ENCODE measurements around the gene PRKCA.
"Not testable (repeated sequence)": the region's sequence is repeated elsewhere in the genome, so short reads cannot be mapped to it uniquely, and the experiment has no call there.

Gene PRKCA

DNA sequence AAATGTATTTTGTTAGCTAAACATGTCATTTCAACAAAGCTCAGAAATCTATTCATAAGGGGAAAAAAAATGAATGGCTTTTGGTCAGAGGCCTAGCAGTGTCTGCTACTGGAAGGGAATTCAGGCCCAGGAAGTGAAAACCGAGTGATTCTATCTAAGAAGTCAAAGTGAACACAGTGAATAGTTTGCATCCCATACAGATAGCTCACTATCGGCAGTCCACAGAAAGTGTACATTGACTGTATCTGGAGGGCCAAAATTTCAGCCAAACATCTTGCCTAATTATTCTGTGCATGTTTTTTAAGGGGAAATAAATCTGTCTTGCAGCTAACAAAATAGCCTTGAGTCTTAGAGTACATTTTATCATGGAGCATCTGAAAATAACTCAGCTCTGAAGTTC lies 318.1 kb downstream of the PRKCA start (continued):
- TF ChIP-seq ZC3H10 (CRISPR knock-in tag; IDR thresholded peaks at IDR 0.05) (no peak), ZNF70 (CRISPR knock-in tag; IDR thresholded peaks at IDR 0.05) (no peak), ZNF8 (CRISPR knock-in tag; IDR thresholded peaks at IDR 0.05) (no peak), CSDC2 (CRISPR knock-in tag; IDR thresholded peaks at IDR 0.05) (no peak), ZFP3 (CRISPR knock-in tag; IDR thresholded peaks at IDR 0.05) (no peak), OSR1 (CRISPR knock-in tag; IDR thresholded peaks at IDR 0.05) (no peak), ZNF565 (CRISPR knock-in tag; conservative IDR thresholded peaks at IDR 0.05; ENCODE audit: low read depth) (no peak), GLIS3 (CRISPR knock-in tag; IDR thresholded peaks at IDR 0.05) (no peak)
- TF ChIP-seq, protein P1, sequence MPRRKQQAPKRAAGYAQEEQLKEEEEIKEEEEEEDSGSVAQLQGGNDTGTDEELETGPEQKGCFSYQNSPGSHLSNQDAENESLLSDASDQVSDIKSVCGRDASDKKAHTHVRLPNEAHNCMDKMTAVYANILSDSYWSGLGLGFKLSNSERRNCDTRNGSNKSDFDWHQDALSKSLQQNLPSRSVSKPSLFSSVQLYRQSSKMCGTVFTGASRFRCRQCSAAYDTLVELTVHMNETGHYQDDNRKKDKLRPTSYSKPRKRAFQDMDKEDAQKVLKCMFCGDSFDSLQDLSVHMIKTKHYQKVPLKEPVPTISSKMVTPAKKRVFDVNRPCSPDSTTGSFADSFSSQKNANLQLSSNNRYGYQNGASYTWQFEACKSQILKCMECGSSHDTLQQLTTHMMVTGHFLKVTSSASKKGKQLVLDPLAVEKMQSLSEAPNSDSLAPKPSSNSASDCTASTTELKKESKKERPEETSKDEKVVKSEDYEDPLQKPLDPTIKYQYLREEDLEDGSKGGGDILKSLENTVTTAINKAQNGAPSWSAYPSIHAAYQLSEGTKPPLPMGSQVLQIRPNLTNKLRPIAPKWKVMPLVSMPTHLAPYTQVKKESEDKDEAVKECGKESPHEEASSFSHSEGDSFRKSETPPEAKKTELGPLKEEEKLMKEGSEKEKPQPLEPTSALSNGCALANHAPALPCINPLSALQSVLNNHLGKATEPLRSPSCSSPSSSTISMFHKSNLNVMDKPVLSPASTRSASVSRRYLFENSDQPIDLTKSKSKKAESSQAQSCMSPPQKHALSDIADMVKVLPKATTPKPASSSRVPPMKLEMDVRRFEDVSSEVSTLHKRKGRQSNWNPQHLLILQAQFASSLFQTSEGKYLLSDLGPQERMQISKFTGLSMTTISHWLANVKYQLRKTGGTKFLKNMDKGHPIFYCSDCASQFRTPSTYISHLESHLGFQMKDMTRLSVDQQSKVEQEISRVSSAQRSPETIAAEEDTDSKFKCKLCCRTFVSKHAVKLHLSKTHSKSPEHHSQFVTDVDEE (CRISPR knock-in tag; IDR thresholded peaks at IDR 0.05) = no peak
- TF ChIP-seq, protein P2, sequence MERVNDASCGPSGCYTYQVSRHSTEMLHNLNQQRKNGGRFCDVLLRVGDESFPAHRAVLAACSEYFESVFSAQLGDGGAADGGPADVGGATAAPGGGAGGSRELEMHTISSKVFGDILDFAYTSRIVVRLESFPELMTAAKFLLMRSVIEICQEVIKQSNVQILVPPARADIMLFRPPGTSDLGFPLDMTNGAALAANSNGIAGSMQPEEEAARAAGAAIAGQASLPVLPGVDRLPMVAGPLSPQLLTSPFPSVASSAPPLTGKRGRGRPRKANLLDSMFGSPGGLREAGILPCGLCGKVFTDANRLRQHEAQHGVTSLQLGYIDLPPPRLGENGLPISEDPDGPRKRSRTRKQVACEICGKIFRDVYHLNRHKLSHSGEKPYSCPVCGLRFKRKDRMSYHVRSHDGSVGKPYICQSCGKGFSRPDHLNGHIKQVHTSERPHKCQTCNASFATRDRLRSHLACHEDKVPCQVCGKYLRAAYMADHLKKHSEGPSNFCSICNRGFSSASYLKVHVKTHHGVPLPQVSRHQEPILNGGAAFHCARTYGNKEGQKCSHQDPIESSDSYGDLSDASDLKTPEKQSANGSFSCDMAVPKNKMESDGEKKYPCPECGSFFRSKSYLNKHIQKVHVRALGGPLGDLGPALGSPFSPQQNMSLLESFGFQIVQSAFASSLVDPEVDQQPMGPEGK (CRISPR knock-in tag; IDR thresholded peaks at IDR 0.05; ENCODE audit: borderline replicate concordance) = no peak

GRCh38 chr17:66624630-66625029 lies 322.2 kb downstream of the PRKCA start:
- ATAC-seq = not testable (repeated sequence)

- peak; percentile 68 for ATAC-seq
- no peak for TF ChIP-seq ZNF8 (CRISPR knock-in tag; IDR thresholded peaks at IDR 0.05)
- TF ChIP-seq TCF4 (CRISPR knock-in tag; IDR thresholded peaks at IDR 0.05; ENCODE audit: borderline replicate concordance) = 0 out of 2 replicates have a peak, but pooled peaks have one; percentile 28
These were observed 322.9 kb downstream of the PRKCA start for GRCh38 chr17:66625311-66625767.

GRCh38 chr17:66627985-66628384 lies 325.6 kb downstream of the PRKCA start:
- TF ChIP-seq SNAI2 (CRISPR knock-in tag; IDR thresholded peaks at IDR 0.05) (no peak), TOX (CRISPR knock-in tag; IDR thresholded peaks at IDR 0.05; ENCODE audit: borderline replicate concordance) (peak; percentile 68; the same call in 1 of the 2 replicates), TCF4 (CRISPR knock-in tag; IDR thresholded peaks at IDR 0.05; ENCODE audit: borderline replicate concordance) (peak; percentile 80), ESRRG (CRISPR knock-in tag; IDR thresholded peaks at IDR 0.05) (no peak), ISL1 (CRISPR knock-in tag; IDR thresholded peaks at IDR 0.05) (peak; percentile 81)
- TF ChIP-seq, protein P2 (CRISPR knock-in tag; IDR thresholded peaks at IDR 0.05; ENCODE audit: borderline replicate concordance) = peak; percentile 49; the same call in 1 of the 2 replicates
- TF ChIP-seq, protein P1 (CRISPR knock-in tag; IDR thresholded peaks at IDR 0.05) = peak; percentile 71; the same call in 1 of the 2 replicates
- TF ChIP-seq, protein P3, sequence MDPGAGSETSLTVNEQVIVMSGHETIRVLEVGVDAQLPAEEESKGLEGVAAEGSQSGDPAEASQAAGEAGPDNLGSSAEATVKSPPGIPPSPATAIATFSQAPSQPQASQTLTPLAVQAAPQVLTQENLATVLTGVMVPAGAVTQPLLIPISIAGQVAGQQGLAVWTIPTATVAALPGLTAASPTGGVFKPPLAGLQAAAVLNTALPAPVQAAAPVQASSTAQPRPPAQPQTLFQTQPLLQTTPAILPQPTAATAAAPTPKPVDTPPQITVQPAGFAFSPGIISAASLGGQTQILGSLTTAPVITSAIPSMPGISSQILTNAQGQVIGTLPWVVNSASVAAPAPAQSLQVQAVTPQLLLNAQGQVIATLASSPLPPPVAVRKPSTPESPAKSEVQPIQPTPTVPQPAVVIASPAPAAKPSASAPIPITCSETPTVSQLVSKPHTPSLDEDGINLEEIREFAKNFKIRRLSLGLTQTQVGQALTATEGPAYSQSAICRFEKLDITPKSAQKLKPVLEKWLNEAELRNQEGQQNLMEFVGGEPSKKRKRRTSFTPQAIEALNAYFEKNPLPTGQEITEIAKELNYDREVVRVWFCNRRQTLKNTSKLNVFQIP (CRISPR knock-in tag; IDR thresholded peaks at IDR 0.05; ENCODE audit: borderline replicate concordance, low read depth) = no peak; the same call in 1 of the 2 replicates
- peak; percentile 88 for ATAC-seq
